ENCODE data around the gene CYSTM1.

Gene CYSTM1

GRCh38 chr5:140165101-140165922 lies 9.7 kb upstream of the CYSTM1 start:
- H3K36me3 ChIP-seq (ENCODE audit: control insufficient read depth, low read depth, low read length): no peaks in the 10 kb centered on the region
- H3K9ac ChIP-seq (ENCODE audit: low read length): no peak overlapping the region
- H3K4me3 ChIP-seq (ENCODE audit: low read length): no peak overlapping the region
- H3K27ac ChIP-seq (ENCODE audit: low read length): no peak overlapping the region
- no peaks in the 10 kb centered on the region for H3K9me3 ChIP-seq (ENCODE audit: control insufficient read depth, low read depth, low read length)
- no peaks in the 10 kb centered on the region for H3K4me1 ChIP-seq (ENCODE audit: control insufficient read depth, low read depth, low read length)
- H3K27me3 ChIP-seq (ENCODE audit: control insufficient read depth, insufficient read depth, low read length): no peaks in the 10 kb centered on the region

GRCh38 chr5:140165923-140166270 lies 9.1 kb upstream of the CYSTM1 start:
- H3K9me3 ChIP-seq (ENCODE audit: control insufficient read depth, low read depth, low read length): no peaks in the 10 kb centered on the region
- H3K9ac ChIP-seq (ENCODE audit: low read length): no peak overlapping the region
- no peak overlapping the region for H3K27ac ChIP-seq (ENCODE audit: low read length)
- no peak overlapping the region for H3K4me3 ChIP-seq (ENCODE audit: low read length)
- no peaks in the 10 kb centered on the region for H3K4me1 ChIP-seq (ENCODE audit: control insufficient read depth, low read depth, low read length)
- H3K27me3 ChIP-seq (ENCODE audit: control insufficient read depth, insufficient read depth, low read length): no peaks in the 10 kb centered on the region
- no peaks in the 10 kb centered on the region for H3K36me3 ChIP-seq (ENCODE audit: control insufficient read depth, low read depth, low read length)

- no peak overlapping the region for H3K4me3 ChIP-seq (ENCODE audit: low read length)
- H3K9ac ChIP-seq (ENCODE audit: low read length): no peak overlapping the region
- H3K4me1 ChIP-seq (ENCODE audit: control insufficient read depth, low read depth, low read length): no peaks in the 10 kb centered on the region
- no peaks in the 10 kb centered on the region for H3K27me3 ChIP-seq (ENCODE audit: control insufficient read depth, insufficient read depth, low read length)
- no peak overlapping the region for H3K27ac ChIP-seq (ENCODE audit: low read length)
- H3K36me3 ChIP-seq (ENCODE audit: control insufficient read depth, low read depth, low read length): no peaks in the 10 kb centered on the region
- no peaks in the 10 kb centered on the region for H3K9me3 ChIP-seq (ENCODE audit: control insufficient read depth, low read depth, low read length)
These were observed 8.1 kb upstream of the CYSTM1 start for GRCh38 chr5:140166911-140167310.

DNA sequence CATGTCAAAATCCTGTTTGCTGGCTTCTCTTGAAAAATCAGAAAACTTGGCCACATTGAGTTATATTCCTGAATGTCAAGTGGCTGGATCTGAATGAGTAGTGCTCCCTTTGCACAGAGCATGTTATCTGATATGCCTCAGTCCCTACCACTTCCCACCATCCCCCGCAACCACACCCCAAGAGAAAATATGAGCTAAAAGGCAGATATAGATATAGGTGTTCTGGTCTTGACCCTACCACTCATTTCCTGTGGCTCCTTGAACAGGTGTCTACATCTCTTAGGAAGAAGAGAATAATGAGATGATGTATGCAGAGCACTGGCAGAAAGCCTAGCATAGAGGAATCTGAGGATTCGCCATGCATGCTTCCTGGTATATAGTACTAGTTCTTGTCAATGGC lies 6.6 kb upstream of the CYSTM1 start:
- Histone ChIP-seq H3K9ac (ENCODE audit: low read length) (no peak overlapping the region), H3K27me3 (ENCODE audit: control insufficient read depth, insufficient read depth, low read length) (no peaks in the 10 kb centered on the region), H3K27ac (ENCODE audit: low read length) (no peak overlapping the region), H3K36me3 (ENCODE audit: control insufficient read depth, low read depth, low read length) (no peaks in the 10 kb centered on the region), H3K4me1 (ENCODE audit: control insufficient read depth, low read depth, low read length) (no peaks in the 10 kb centered on the region), H3K4me3 (ENCODE audit: low read length) (no peak overlapping the region), H3K9me3 (ENCODE audit: control insufficient read depth, low read depth, low read length) (no peaks in the 10 kb centered on the region)

- no peak overlapping the region for H3K4me3 ChIP-seq (ENCODE audit: low read length)
- no peaks in the 10 kb centered on the region for H3K9me3 ChIP-seq (ENCODE audit: control insufficient read depth, low read depth, low read length)
- no peaks in the 10 kb centered on the region for H3K4me1 ChIP-seq (ENCODE audit: control insufficient read depth, low read depth, low read length)
- H3K27me3 ChIP-seq (ENCODE audit: control insufficient read depth, insufficient read depth, low read length): no peaks in the 10 kb centered on the region
- H3K27ac ChIP-seq (ENCODE audit: low read length): no peak overlapping the region
- no peak overlapping the region for H3K9ac ChIP-seq (ENCODE audit: low read length)
- no peaks in the 10 kb centered on the region for H3K36me3 ChIP-seq (ENCODE audit: control insufficient read depth, low read depth, low read length)
These were observed 5.6 kb upstream of the CYSTM1 start for GRCh38 chr5:140169410-140169809.

- H3K4me3 ChIP-seq (ENCODE audit: low read length): no peak overlapping the region
- no peaks in the 10 kb centered on the region for H3K4me1 ChIP-seq (ENCODE audit: control insufficient read depth, low read depth, low read length)
- H3K27me3 ChIP-seq (ENCODE audit: control insufficient read depth, insufficient read depth, low read length): peaks cover 5% of the 10 kb centered on the region
- H3K9me3 ChIP-seq (ENCODE audit: control insufficient read depth, low read depth, low read length): no peaks in the 10 kb centered on the region
- no peak overlapping the region for H3K27ac ChIP-seq (ENCODE audit: low read length)
- no peaks in the 10 kb centered on the region for H3K36me3 ChIP-seq (ENCODE audit: control insufficient read depth, low read depth, low read length)
- no peak overlapping the region for H3K9ac ChIP-seq (ENCODE audit: low read length)
These were observed 2.5 kb upstream of the CYSTM1 start for GRCh38 chr5:140172483-140172882.

DNA sequence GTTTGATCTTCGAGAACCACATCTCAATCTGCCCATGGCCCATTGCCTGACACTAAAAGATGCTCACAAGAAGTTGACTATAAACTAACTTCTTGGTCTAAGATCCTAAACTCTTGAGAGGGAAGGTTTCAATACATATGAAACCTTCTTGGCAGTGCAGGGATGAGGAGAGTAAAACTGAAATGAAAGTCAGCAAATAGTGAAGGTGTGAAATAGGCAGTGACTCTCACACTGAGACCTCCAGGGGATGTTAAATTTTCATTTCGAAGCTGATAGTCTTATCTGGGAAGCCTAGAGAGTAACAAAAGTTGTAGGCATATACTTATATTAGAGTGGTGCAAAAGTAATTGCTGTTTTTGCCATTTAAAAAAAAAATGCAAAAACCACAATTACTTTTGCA lies 974 bp upstream of the CYSTM1 start:
- H3K4me3 ChIP-seq (ENCODE audit: low read length): peak overlapping the region; percentile 97

GRCh38 chr5:140175367-140176030 lies 511 bp downstream of the CYSTM1 start:
- Histone ChIP-seq H3K36me3 (ENCODE audit: control insufficient read depth, low read depth, low read length) (no peaks in the 10 kb centered on the region), H3K27me3 (ENCODE audit: control insufficient read depth, insufficient read depth, low read length) (peaks cover 5% of the 10 kb centered on the region), H3K9ac (ENCODE audit: low read length) (peak overlapping the region; percentile 73), H3K4me1 (ENCODE audit: control insufficient read depth, low read depth, low read length) (no peaks in the 10 kb centered on the region), H3K27ac (ENCODE audit: low read length) (no peak overlapping the region), H3K4me3 (ENCODE audit: low read length) (peak overlapping the region; percentile 97), H3K9me3 (ENCODE audit: control insufficient read depth, low read depth, low read length) (no peaks in the 10 kb centered on the region)

More for the DNA sequence above, 974 bp upstream of the CYSTM1 start:
- Histone ChIP-seq H3K9me3 (ENCODE audit: control insufficient read depth, low read depth, low read length) (no peaks in the 10 kb centered on the region), H3K9ac (ENCODE audit: low read length) (no peak overlapping the region), H3K4me1 (ENCODE audit: control insufficient read depth, low read depth, low read length) (no peaks in the 10 kb centered on the region), H3K27ac (ENCODE audit: low read length) (no peak overlapping the region), H3K27me3 (ENCODE audit: control insufficient read depth, insufficient read depth, low read length) (peaks cover 5% of the 10 kb centered on the region), H3K36me3 (ENCODE audit: control insufficient read depth, low read depth, low read length) (no peaks in the 10 kb centered on the region)

DNA sequence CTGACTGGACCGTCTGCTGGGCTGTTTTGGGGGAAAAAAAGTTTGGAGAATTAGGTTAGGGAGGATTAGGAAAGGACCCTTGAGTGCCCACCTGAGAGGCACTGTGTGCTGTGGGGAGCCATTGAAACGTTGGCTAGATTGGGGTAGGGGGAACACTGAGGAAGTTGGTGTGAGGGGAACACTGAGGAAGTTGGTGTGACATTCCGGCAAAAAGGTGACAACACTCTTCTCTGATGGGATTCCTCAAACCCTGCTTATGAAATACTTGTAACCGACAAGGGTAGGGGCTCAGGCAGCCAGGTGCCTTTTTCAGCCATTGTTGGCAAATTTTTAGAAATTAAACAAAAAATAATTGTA lies 1.0 kb downstream of the CYSTM1 start:
- H3K4me1 ChIP-seq (ENCODE audit: control insufficient read depth, low read depth, low read length): no peaks in the 10 kb centered on the region
- H3K9ac ChIP-seq (ENCODE audit: low read length): peak overlapping the region; percentile 73
- no peak overlapping the region for H3K27ac ChIP-seq (ENCODE audit: low read length)
- no peaks in the 10 kb centered on the region for H3K36me3 ChIP-seq (ENCODE audit: control insufficient read depth, low read depth, low read length)
- H3K9me3 ChIP-seq (ENCODE audit: control insufficient read depth, low read depth, low read length): no peaks in the 10 kb centered on the region
- peak overlapping the region; percentile 97 for H3K4me3 ChIP-seq (ENCODE audit: low read length)
- peaks cover 5% of the 10 kb centered on the region for H3K27me3 ChIP-seq (ENCODE audit: control insufficient read depth, insufficient read depth, low read length)

GRCh38 chr5:140178086-140178410 lies 3.1 kb downstream of the CYSTM1 start:
- H3K4me1 ChIP-seq (ENCODE audit: control insufficient read depth, low read depth, low read length): peaks cover 4% of the 10 kb centered on the region
- no peak overlapping the region for H3K9ac ChIP-seq (ENCODE audit: low read length)
- H3K9me3 ChIP-seq (ENCODE audit: control insufficient read depth, low read depth, low read length): no peaks in the 10 kb centered on the region
- no peak overlapping the region for H3K4me3 ChIP-seq (ENCODE audit: low read length)
- H3K36me3 ChIP-seq (ENCODE audit: control insufficient read depth, low read depth, low read length): no peaks in the 10 kb centered on the region
- H3K27me3 ChIP-seq (ENCODE audit: control insufficient read depth, insufficient read depth, low read length): peaks cover 5% of the 10 kb centered on the region
- no peak overlapping the region for H3K27ac ChIP-seq (ENCODE audit: low read length)

- no peak overlapping the region for H3K4me3 ChIP-seq (ENCODE audit: low read length)
- H3K9me3 ChIP-seq (ENCODE audit: control insufficient read depth, low read depth, low read length): no peaks in the 10 kb centered on the region
- H3K36me3 ChIP-seq (ENCODE audit: control insufficient read depth, low read depth, low read length): no peaks in the 10 kb centered on the region
- peaks cover 7% of the 10 kb centered on the region for H3K4me1 ChIP-seq (ENCODE audit: control insufficient read depth, low read depth, low read length)
- no peak overlapping the region for H3K9ac ChIP-seq (ENCODE audit: low read length)
- H3K27ac ChIP-seq (ENCODE audit: low read length): no peak overlapping the region
- H3K27me3 ChIP-seq (ENCODE audit: control insufficient read depth, insufficient read depth, low read length): peaks cover 5% of the 10 kb centered on the region
These were observed 3.6 kb downstream of the CYSTM1 start for GRCh38 chr5:140178482-140179116.

Data from iPS-18a (cell line).